Stimulated activated CD4-positive, alpha-beta T cell treated with anti-CD3 and anti-CD28 coated beads, Interleukin-15, amount 100 ng/mL, for 1 hour (primary cell): ENCODE results near the gene ZNF407.

Experiments
- DNase-seq, 2 donors: peaks; one replicate each; pipeline ENCODE4 v3.0.0-alpha.2; 2020; ENCODE audit warnings: low read depth in 1 of 2, low spot score in 1 of 2

Gene ZNF407

GRCh38 chr18:75110846-75111415 lies 513.3 kb downstream of the ZNF407 start:
- no peak for DNase-seq

DNA sequence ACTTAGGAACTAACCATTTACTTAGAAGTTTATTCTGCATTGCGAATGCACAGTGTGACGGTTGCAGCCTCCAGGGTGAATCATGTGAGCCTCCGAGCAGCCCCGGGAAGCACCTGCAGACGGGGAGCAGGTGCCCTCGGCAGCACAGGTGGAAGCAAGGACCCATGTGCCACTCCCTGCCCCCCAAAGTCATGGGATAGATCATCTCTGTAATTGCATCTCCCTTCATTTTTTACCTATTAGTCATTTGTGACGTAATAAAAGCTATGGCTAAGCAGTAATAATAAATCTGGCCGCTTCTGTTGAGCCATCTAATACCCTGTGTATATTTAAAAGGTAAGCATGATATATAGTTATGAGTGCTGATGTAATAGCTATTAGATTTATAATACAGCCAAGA lies 514.1 kb downstream of the ZNF407 start:
- DNase-seq: no peak

- DNase-seq: no peak
Observed at GRCh38 chr18:75112186-75113096, 514.8 kb downstream of the ZNF407 start.

- no peak for DNase-seq
Observed at GRCh38 chr18:75113455-75113854, 515.8 kb downstream of the ZNF407 start.

DNA sequence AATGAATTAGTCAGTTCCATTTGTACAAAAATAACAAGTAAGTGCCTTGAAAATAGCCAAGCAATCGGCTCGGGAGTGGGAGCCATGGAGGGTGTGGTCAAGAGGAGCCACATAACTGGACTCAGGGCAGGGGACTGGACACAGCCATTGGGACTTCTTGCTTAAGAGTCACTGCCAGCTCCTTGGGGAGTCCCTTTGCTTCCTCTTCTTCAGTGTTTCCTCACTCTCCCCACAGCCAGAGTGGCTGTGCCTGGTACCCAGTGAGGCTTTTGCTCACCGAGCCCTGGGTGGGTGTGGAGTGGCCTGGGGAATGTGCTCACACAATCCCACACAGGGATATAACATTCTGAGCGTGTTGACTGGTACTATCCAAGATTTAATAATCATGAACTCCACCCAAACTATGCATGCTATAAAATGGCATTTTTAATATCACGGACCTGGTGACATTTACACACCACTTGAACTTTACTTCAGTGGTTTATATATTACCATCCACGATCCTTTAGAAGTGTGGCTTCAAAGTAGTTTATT lies 516.6 kb downstream of the ZNF407 start:
- DNase-seq: no peak
